H54 (cell line): ENCODE data around the gene PGRMC2.
"Not testable (repeated sequence)": the region's sequence is repeated elsewhere in the genome, so short reads cannot be mapped to it uniquely, and the experiment has no call there.

ENCODE experiments used
- DNase-seq: peaks from one replicate; pipeline ENCODE4 v3.0.0; 2011; ENCODE audit warnings: low spot score, mixed read lengths; ENCODE audit not compliant: insufficient read length
- FAIRE-seq: peaks from 3 replicates; lab custom pipeline; 2011; peaks lifted over from hg19 to GRCh38; lab: Jason Lieb, UNC
- POLR2A ChIP-seq: IDR thresholded peaks from 2 replicates; pipeline ENCODE4 v1.6.1; 2011; ENCODE audit warnings: low read depth, mild to moderate bottlenecking, low read length

The PGRMC2 gene

DNA sequence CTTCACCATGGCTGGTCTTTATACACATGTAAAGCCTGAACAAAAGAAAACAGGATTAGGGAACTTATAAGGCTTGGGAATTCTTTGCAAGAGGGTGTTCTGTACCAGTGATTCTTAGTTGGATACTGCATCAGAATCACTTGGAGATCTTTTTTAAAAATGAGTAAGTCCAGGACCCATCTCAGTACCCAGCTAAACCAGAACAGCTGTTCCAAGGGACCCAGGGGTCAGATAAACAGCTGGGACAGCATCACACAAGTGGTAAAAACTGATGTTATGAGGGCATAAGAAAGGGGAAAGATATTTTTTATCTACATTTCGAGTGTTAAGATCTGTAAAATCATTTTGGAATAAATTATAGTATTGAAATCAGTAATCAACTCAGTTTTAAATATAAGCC lies 16.1 kb downstream of the PGRMC2 start:
- FAIRE-seq, result no peak

GRCh38 chr4:128268970-128269369 lies 18.6 kb downstream of the PGRMC2 start:
- FAIRE-seq (no peak), DNase-seq (no peak)
- no peak for TF ChIP-seq POLR2A

More for the DNA sequence above, 16.1 kb downstream of the PGRMC2 start:
- no peak for DNase-seq
- TF ChIP-seq POLR2A, result no peak

DNA sequence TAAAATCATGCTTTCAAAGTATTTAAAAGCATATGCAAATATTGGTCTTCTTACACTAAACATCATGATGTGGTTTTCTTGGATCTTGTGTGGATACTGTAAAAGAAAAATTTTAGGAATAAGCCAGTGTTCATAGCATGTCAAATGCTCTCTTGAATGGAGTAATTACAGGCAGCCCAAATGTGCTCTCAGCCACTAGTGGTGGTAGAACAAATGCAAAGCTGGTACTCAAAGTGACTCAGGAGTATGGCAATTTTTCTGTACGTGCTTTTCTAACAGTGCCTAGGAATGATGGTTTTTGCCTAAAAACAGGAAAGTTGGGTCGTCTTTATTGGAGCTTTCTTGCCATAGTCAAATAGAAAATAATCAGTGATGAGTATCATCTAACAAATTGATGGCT lies 19.9 kb downstream of the PGRMC2 start:
- FAIRE-seq, result no peak

DNA sequence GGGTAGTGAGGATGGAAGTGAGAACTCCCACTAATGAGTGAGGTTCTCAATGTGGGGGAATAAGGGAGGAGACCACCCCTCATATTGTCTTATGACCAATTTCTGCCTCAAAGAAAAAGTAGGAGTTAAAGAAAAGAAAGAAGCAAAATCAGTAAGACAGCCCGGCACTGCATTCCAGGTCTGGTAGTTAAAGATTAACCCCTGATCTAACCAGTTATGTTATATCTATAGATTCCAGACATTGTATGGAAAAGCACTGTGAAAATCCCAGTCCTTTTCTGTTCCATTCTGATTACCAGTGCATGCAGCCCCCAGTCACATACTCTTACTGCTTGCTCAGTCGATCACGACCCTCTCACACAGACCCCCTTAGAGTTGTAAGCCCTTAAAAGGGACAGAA lies 20.4 kb downstream of the PGRMC2 start:
- not testable (repeated sequence) for DNase-seq, FAIRE-seq

More for the DNA sequence above, 19.9 kb downstream of the PGRMC2 start:
- TF ChIP-seq POLR2A, result no peak
- DNase-seq, result no peak

GRCh38 chr4:128265550-128265949 lies 22.1 kb downstream of the PGRMC2 start:
- DNase-seq, FAIRE-seq: not testable (repeated sequence)

GRCh38 chr4:128259889-128260288 lies 27.7 kb downstream of the PGRMC2 start:
- not testable (repeated sequence) for FAIRE-seq, DNase-seq

- not testable (repeated sequence) for FAIRE-seq, DNase-seq
These were observed 29.4 kb downstream of the PGRMC2 start for GRCh38 chr4:128258166-128258565.

GRCh38 chr4:128256539-128256938 lies 31.1 kb downstream of the PGRMC2 start:
- FAIRE-seq (no peak), DNase-seq (no peak)
- TF ChIP-seq POLR2A, result no peak

DNA sequence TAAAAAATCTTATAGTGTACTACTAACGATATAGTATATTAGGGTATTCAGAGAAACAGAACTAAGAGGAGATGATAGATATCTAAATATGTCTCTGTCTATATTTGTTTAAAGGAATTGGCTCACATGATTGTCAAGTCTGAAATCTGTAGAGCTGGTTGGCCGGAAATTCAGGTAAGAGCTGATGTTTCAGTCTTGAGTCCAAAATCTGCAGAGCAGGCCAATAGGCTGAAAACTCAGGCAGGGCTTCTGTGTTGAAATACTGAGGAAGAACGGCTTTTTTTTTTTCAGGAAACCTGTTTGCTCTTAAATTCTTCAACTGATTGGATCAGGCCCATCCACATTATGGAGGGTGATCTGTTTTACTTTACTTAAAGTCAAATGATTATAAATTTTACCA lies 31.7 kb downstream of the PGRMC2 start:
- DNase-seq (no peak), FAIRE-seq (no peak)
- TF ChIP-seq POLR2A, result no peak

- DNase-seq (no peak), FAIRE-seq (no peak)
- no peak for TF ChIP-seq POLR2A
These were observed 37.6 kb downstream of the PGRMC2 start for GRCh38 chr4:128249787-128250668.

DNA sequence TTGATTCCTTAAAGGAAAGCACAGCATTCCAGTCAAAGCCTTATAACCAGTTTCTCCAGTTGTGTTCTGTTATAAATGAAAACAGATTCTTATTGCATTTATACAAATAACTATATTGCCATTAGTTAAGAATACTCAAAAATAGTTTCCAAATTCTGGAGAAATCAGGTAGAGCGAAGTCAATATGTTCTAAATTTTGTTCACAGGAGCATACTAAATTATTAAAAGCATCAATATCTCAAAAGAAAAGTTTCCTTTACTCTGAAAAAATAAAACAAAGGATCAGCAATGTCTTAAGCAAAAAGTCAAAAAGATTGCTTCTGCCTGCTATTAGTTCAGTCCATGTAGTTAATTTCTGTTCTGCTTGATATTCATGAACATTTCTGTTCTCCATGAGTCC lies 39.7 kb downstream of the PGRMC2 start:
- no peak for FAIRE-seq
- no peak for TF ChIP-seq POLR2A
- DNase-seq, result no peak

GRCh38 chr4:128245391-128245790 lies 42.2 kb downstream of the PGRMC2 start:
- FAIRE-seq, result not testable (repeated sequence)

GRCh38 chr4:128244379-128244778 lies 43.2 kb downstream of the PGRMC2 start:
- FAIRE-seq (no peak), DNase-seq (no peak)
- TF ChIP-seq POLR2A, result no peak

More at GRCh38 chr4:128245391-128245790, 42.2 kb downstream of the PGRMC2 start:
- DNase-seq, result not testable (repeated sequence)

- DNase-seq (no peak), FAIRE-seq (no peak)
- no peak for TF ChIP-seq POLR2A
These were observed 45.0 kb downstream of the PGRMC2 start for GRCh38 chr4:128242601-128243000.

DNA sequence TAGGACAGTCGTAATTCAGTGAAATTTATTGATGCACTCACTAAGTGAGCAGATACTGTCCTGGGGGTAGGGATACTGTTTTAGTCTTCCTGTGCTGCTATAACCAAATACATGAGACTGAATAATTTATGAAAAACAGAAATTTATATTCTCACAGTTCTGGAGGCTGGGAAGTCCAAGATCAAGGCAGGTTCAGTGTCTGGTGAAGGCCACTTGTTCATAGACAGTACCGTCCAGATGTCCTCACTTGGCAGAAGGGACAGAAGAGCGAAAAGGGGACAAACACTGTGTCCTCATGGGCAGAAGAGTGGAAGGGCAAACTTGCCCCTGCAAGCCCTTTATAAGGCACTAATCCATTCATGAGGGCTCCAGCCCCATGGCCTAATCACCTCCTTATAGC lies 45.6 kb downstream of the PGRMC2 start:
- DNase-seq (no peak), FAIRE-seq (no peak)
- no peak for TF ChIP-seq POLR2A
